PC-9 (cell line): ENCODE measurements around the gene P2RX7.
"Not testable (repeated sequence)": the region's sequence is repeated elsewhere in the genome, so short reads cannot be mapped to it uniquely, and the experiment has no call there.

Experiments used
- EZH2 ChIP-seq: fragments of 200-600 bp; sonication (generic); IDR thresholded peaks from 2 replicates; pipeline ENCODE4 v1.8.0; 2017; ENCODE audit warnings: antibody characterized with exemption, low read depth
- TF ChIP-seq, protein P1 (sequence below): fragments of 200-600 bp; sonication (generic); conservative IDR thresholded peaks from 2 replicates; pipeline ENCODE4 v1.6.1; 2017; ENCODE audit warnings: mixed run types, antibody characterized with exemption, mild to moderate bottlenecking, moderate library complexity

DNA sequence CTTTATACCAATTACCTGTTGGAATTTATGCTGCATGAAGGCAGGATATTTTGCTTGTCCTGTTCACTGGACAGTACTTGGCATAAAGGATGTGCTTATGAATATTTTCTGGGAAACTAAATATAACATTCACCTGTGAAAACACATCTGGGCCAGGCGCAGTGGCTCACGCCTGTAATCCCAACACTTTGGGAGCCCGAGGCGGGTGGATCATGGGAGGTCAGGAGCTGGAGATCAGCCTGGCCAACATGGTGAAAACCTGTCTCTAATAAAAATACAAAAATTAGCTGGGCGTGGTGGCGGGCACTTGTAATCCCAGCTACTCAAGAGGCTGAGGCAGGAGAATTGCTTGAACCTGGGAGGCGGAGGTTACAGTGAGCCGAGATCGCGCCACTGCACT, 75.9 kb downstream of the P2RX7 start:
- TF ChIP-seq, protein P1, sequence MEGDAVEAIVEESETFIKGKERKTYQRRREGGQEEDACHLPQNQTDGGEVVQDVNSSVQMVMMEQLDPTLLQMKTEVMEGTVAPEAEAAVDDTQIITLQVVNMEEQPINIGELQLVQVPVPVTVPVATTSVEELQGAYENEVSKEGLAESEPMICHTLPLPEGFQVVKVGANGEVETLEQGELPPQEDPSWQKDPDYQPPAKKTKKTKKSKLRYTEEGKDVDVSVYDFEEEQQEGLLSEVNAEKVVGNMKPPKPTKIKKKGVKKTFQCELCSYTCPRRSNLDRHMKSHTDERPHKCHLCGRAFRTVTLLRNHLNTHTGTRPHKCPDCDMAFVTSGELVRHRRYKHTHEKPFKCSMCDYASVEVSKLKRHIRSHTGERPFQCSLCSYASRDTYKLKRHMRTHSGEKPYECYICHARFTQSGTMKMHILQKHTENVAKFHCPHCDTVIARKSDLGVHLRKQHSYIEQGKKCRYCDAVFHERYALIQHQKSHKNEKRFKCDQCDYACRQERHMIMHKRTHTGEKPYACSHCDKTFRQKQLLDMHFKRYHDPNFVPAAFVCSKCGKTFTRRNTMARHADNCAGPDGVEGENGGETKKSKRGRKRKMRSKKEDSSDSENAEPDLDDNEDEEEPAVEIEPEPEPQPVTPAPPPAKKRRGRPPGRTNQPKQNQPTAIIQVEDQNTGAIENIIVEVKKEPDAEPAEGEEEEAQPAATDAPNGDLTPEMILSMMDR, result not testable (repeated sequence)
- TF ChIP-seq EZH2, result not testable (repeated sequence)
